ELF-1 (cell line): ENCODE measurements around the gene ANKS1B.

ENCODE experiments used
- DNase-seq: peaks from one replicate; pipeline ENCODE4 v3.0.0-alpha.2; 2016; ENCODE audit warnings: low read depth, low spot score

The ANKS1B gene

GRCh38 chr12:98955284-98955683 lies 1029.5 kb downstream of the ANKS1B start:
- DNase-seq = peak; percentile 36

- DNase-seq = no peak
Observed at GRCh38 chr12:98954506-98954905, 1030.2 kb downstream of the ANKS1B start.

GRCh38 chr12:98951406-98951805 lies 1033.3 kb downstream of the ANKS1B start:
- no peak for DNase-seq

- DNase-seq = no peak
Observed at GRCh38 chr12:98948343-98948949, 1036.3 kb downstream of the ANKS1B start.

- DNase-seq = no peak
Observed at GRCh38 chr12:98945864-98946263, 1038.9 kb downstream of the ANKS1B start.

- no peak for DNase-seq
Observed at GRCh38 chr12:98939926-98940325, 1044.8 kb downstream of the ANKS1B start.

GRCh38 chr12:98939350-98939749 lies 1045.4 kb downstream of the ANKS1B start:
- DNase-seq = peak; percentile 10

- no peak for DNase-seq
Observed at GRCh38 chr12:98935847-98936246, 1048.9 kb downstream of the ANKS1B start.

- DNase-seq = no peak
Observed at GRCh38 chr12:98922871-98923270, 1061.9 kb downstream of the ANKS1B start.

- no peak for DNase-seq
Observed at GRCh38 chr12:98918176-98918863, 1066.4 kb downstream of the ANKS1B start.

- no peak for DNase-seq
Observed at GRCh38 chr12:98916106-98916505, 1068.6 kb downstream of the ANKS1B start.

- no peak for DNase-seq
Observed at GRCh38 chr12:98912401-98912974, 1072.2 kb downstream of the ANKS1B start.

- no peak for DNase-seq
Observed at GRCh38 chr12:98911396-98911795, 1073.3 kb downstream of the ANKS1B start.

GRCh38 chr12:98909746-98910145 lies 1075.0 kb downstream of the ANKS1B start:
- DNase-seq = peak; percentile 25

GRCh38 chr12:98908866-98909265 lies 1075.9 kb downstream of the ANKS1B start:
- DNase-seq = no peak

GRCh38 chr12:98903875-98904274 lies 1080.9 kb downstream of the ANKS1B start:
- no peak for DNase-seq

GRCh38 chr12:98901189-98901588 lies 1083.5 kb downstream of the ANKS1B start:
- no peak for DNase-seq

- DNase-seq = peak; percentile 22
Observed at GRCh38 chr12:98896938-98897337, 1087.8 kb downstream of the ANKS1B start.

- DNase-seq = peak; percentile 55
Observed at GRCh38 chr12:98895086-98895651, 1089.6 kb downstream of the ANKS1B start.

- peak; percentile 34 for DNase-seq
Observed at GRCh38 chr12:98894412-98895085, 1090.2 kb downstream of the ANKS1B start.

GRCh38 chr12:98893675-98894411 lies 1090.9 kb downstream of the ANKS1B start:
- peak; percentile 47 for DNase-seq
